Kidney (tissue), 14 donors: ENCODE data around the gene ABCB9. TPM values are rescaled to one million over a fixed set of nuclear protein-coding genes. Genes with fewer than 3 reads are reported as not detected.

Experiments used
- DNase-seq, 5 donors: peaks; one replicate each; pipeline ENCODE4 v3.0.0-alpha.2; 2013 to 2020
- FAIRE-seq: peaks from 2 replicates; lab custom pipeline; 2012; peaks lifted over from hg19 to GRCh38; lab: Jason Lieb, UNC
- H3K27ac ChIP-seq, 2 donors: one replicate each; pipeline ENCODE4 v1.7.0; 2013; ENCODE audit warnings: low read depth in 2 of 2, low read length in 2 of 2, inconsistent platforms in 1 of 2
- H3K27me3 ChIP-seq: one replicate; pipeline ENCODE4 v1.7.1; 2013; ENCODE audit warnings: low read length, inconsistent platforms; ENCODE audit not compliant: control insufficient read depth, insufficient read depth
- H3K36me3 ChIP-seq, 3 donors: one replicate each; pipeline versions ENCODE4 v1.7.0 to v1.7.1; 2013; ENCODE audit warnings: low read length in 3 of 3, control low read depth in 1 of 3, inconsistent platforms in 1 of 3; ENCODE audit not compliant: insufficient read depth in 3 of 3, control insufficient read depth in 2 of 3
- H3K4me1 ChIP-seq, 3 donors: one replicate each; pipeline versions ENCODE4 v1.7.0 to v1.7.1; 2013; ENCODE audit warnings: low read length in 3 of 3, inconsistent platforms in 1 of 3, low read depth in 1 of 3; ENCODE audit not compliant: control insufficient read depth in 2 of 3, insufficient read depth in 2 of 3
- H3K4me3 ChIP-seq, 3 donors: one replicate each; pipeline versions ENCODE4 v1.7.0 to v1.8.1; 2013; ENCODE audit warnings: low read length in 3 of 3, control low read depth in 1 of 3, inconsistent platforms in 1 of 3
- H3K9ac ChIP-seq, 3 donors: one replicate each; pipeline versions ENCODE4 v1.7.0 to v1.7.1; 2013; ENCODE audit warnings: low read length in 3 of 3, control low read depth in 1 of 3, inconsistent platforms in 1 of 3
- H3K9me3 ChIP-seq, 3 donors: one replicate each; pipeline versions ENCODE4 v1.7.0 to v1.7.1; 2013; ENCODE audit warnings: low read length in 3 of 3, control low read depth in 1 of 3, inconsistent platforms in 1 of 3; ENCODE audit not compliant: control insufficient read depth in 2 of 3, insufficient read depth in 1 of 3
- intact Hi-C: fragments of 100-400 bp; cut with DNase I; formaldehyde crosslinking; loops from one replicate; pipeline ENCODE4 v1.11.1; 2022
- polyA plus RNA-seq: library from polyadenylated mRNA; stranded (reverse); fragments of 350-450 nt; fragmentation: Illumina TruSeq; extraction: RNeasy Lipid Tissue Mini Kit (QIAGEN cat#74804); gene quantifications from one replicate; pipeline ENCODE4 v1.2.3, GENCODE V29; 2014; ENCODE audit warnings: low read depth, low replicate concordance; ENCODE audit not compliant: insufficient read depth
- total RNA-seq: library from RNA; stranded (reverse); fragmentation: NEBNext Ultra II Directional; extraction: Animal tissue kit (Norgen Biotek cat#: 25700); gene quantifications from one replicate; pipeline ENCODE4 v1.2.1, GENCODE V29; 2021
- TF ChIP-seq, protein P1 (sequence below): IDR thresholded peaks from 3 replicates; pipeline ENCODE4 v1.5.1; 2012; ENCODE audit warnings: mild to moderate bottlenecking, moderate library complexity, borderline replicate concordance; ENCODE audit not compliant: insufficient read depth; ENCODE audit errors: extremely low read depth
- donor health status: control.
- donor health status: control.
- donor health status: control.
- donor health status: control.
- donor health status: control.
- donor health status: DM: yes; HTN: yes; CAD: no.
- donor health status: Normal renal cell carcinoma (clear cell type).

Gene ABCB9
- total and polyA plus RNA-seq, 2 donors from 2014 or later: 4.6 to 7.6 TPM

DNA sequence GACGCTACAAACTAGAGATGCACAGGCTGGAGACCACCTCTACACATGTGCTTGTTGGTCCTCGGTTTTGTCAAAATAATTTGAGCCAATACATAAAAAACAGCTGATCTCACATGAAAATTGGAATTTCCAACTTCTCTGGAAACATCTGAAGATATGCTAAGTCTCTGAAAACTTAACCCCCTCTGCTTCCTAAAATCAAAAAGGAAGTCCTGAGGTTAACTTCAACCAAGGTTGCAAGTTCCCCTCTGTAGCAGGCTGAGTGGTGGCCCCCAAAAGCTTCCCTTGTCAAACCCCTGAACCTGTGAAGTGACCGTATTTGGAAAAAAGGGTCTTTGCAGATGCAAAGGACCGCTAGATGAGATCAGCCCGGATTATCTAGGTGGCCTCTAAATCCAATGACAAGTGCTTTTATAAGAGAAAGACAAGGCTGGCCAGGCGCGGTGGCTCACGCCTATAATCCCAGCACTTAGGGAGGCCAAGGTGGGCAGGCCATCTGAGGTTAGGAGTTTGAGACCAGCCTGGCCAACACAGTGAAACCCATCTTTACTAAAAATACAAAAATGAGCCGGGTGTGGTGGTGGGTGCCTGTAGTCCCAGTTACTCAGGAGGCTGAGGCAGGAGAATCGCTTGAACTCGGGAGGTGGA, 38.4 kb downstream of the ABCB9 start:
- no peak for DNase-seq
- TF ChIP-seq, protein P1, sequence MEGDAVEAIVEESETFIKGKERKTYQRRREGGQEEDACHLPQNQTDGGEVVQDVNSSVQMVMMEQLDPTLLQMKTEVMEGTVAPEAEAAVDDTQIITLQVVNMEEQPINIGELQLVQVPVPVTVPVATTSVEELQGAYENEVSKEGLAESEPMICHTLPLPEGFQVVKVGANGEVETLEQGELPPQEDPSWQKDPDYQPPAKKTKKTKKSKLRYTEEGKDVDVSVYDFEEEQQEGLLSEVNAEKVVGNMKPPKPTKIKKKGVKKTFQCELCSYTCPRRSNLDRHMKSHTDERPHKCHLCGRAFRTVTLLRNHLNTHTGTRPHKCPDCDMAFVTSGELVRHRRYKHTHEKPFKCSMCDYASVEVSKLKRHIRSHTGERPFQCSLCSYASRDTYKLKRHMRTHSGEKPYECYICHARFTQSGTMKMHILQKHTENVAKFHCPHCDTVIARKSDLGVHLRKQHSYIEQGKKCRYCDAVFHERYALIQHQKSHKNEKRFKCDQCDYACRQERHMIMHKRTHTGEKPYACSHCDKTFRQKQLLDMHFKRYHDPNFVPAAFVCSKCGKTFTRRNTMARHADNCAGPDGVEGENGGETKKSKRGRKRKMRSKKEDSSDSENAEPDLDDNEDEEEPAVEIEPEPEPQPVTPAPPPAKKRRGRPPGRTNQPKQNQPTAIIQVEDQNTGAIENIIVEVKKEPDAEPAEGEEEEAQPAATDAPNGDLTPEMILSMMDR: no peak
- no peaks in the 10 kb centered on the region for H3K36me3 ChIP-seq
- no peaks in the 10 kb centered on the region for H3K4me1 ChIP-seq
- no peak overlapping the region for H3K27ac ChIP-seq
- no peak for FAIRE-seq
- no peaks in the 10 kb centered on the region for H3K27me3 ChIP-seq
- H3K4me3 ChIP-seq: no peak overlapping the region
- H3K9me3 ChIP-seq: no peaks in the 10 kb centered on the region
- H3K9ac ChIP-seq: no peak overlapping the region
- intact Hi-C loops: no loop called here

DNA sequence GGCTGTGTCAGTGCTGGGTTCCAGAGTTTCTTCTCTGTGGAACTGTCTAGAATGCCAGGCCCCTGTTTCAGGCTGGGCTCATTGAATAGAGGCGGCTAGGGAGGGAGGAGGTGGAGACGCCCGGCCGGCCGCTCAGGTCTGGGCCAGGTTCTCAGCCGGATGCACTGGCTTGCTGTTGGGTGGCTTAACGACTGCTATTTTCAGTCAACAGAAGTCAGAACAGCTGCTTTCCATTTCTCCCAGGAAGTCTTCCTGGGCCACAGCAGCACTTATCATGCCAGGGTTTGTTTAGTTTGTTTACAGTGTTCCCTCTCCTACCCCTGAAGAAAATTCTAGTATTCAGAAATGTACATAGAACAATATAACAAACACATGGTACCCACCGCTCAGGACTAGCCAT, 44.3 kb downstream of the ABCB9 start:
- no peaks in the 10 kb centered on the region for H3K27me3 ChIP-seq
- DNase-seq (no peak), FAIRE-seq (no peak)
- no peaks in the 10 kb centered on the region for H3K36me3 ChIP-seq
- TF ChIP-seq, protein P1: no peak
- intact Hi-C loops: no loop called here
- no peak overlapping the region for H3K4me3 ChIP-seq
- H3K27ac ChIP-seq: no peak overlapping the region
- H3K4me1 ChIP-seq: peaks cover 0 to 10% (median 0%) of the 10 kb centered on the region in 3 donors
- no peak overlapping the region for H3K9ac ChIP-seq
- no peaks in the 10 kb centered on the region for H3K9me3 ChIP-seq

DNA sequence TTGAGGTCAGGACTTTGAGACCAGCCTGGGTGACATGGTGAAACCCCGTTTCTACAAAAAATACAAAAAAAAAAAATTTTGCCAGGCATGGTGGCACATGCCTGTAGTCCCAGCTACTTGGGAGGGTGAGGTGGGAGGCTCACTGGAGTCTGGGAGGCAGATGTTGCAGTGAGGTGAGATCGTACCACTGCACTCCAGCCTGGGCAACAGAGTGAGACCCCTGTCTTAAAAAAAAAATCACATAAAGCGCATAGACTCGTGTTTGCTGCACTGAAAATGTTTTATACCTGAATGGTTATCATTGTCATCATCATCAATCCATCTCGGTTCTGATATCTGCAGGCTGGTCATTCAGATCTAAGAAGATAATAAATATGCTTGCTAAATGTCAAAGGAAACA, 45.6 kb downstream of the ABCB9 start:
- DNase-seq (no peak), FAIRE-seq (no peak)
- intact Hi-C loops: no loop called here

More for the DNA sequence above, 45.6 kb downstream of the ABCB9 start:
- Histone ChIP-seq H3K27ac (no peak overlapping the region), H3K4me1 (peaks cover 0 to 10% (median 0%) of the 10 kb centered on the region in 3 donors), H3K27me3 (no peaks in the 10 kb centered on the region), H3K9me3 (no peaks in the 10 kb centered on the region), H3K4me3 (no peak overlapping the region), H3K36me3 (no peaks in the 10 kb centered on the region), H3K9ac (no peak overlapping the region)
- TF ChIP-seq, protein P1: no peak
